Measurements from ENCODE around the gene ADAMTS14.

Gene ADAMTS14

GRCh38 chr10:70694418-70695141 lies 22.3 kb downstream of the ADAMTS14 start:
- no peak for DNase-seq

GRCh38 chr10:70695241-70696030 lies 23.1 kb downstream of the ADAMTS14 start:
- DNase-seq: no peak

- no peak for DNase-seq
Measured at GRCh38 chr10:70698211-70698610, 25.9 kb downstream of the ADAMTS14 start.

- no peak for DNase-seq
Measured at GRCh38 chr10:70699063-70699658, 26.9 kb downstream of the ADAMTS14 start.

GRCh38 chr10:70699659-70700174 lies 27.4 kb downstream of the ADAMTS14 start:
- DNase-seq: no peak

GRCh38 chr10:70702190-70702763 lies 30.0 kb downstream of the ADAMTS14 start:
- DNase-seq: no peak

GRCh38 chr10:70704211-70704610 lies 31.9 kb downstream of the ADAMTS14 start:
- no peak for DNase-seq

GRCh38 chr10:70705121-70705861 lies 33.0 kb downstream of the ADAMTS14 start:
- no peak for DNase-seq

- DNase-seq: no peak
Measured at GRCh38 chr10:70711177-70711576, 38.9 kb downstream of the ADAMTS14 start.

- no peak for DNase-seq
Measured at GRCh38 chr10:70711911-70712310, 39.6 kb downstream of the ADAMTS14 start.

- no peak for DNase-seq
Measured at GRCh38 chr10:70714245-70714644, 41.9 kb downstream of the ADAMTS14 start.

- DNase-seq: no peak
Measured at GRCh38 chr10:70714951-70715350, 42.6 kb downstream of the ADAMTS14 start.

GRCh38 chr10:70715853-70716795 lies 43.8 kb downstream of the ADAMTS14 start:
- DNase-seq: no peak

GRCh38 chr10:70722820-70723424 lies 50.6 kb downstream of the ADAMTS14 start:
- no peak for DNase-seq

- no peak for DNase-seq
Measured at GRCh38 chr10:70723771-70724170, 51.5 kb downstream of the ADAMTS14 start.

- no peak for DNase-seq
Measured at GRCh38 chr10:70726909-70727495, 54.7 kb downstream of the ADAMTS14 start.

- no peak for DNase-seq
Measured at GRCh38 chr10:70728328-70728727, 56.0 kb downstream of the ADAMTS14 start.

GRCh38 chr10:70729763-70730357 lies 57.6 kb downstream of the ADAMTS14 start:
- no peak for DNase-seq

- DNase-seq: no peak
Measured at GRCh38 chr10:70730955-70731354, 58.6 kb downstream of the ADAMTS14 start.

- DNase-seq: no peak
Measured at GRCh38 chr10:70732569-70732968, 60.3 kb downstream of the ADAMTS14 start.

All from activated CD8-positive, alpha-beta memory T cell treated with anti-CD3 and anti-CD28 coated beads, Interleukin-2, amount 50 U/mL, for 48 hours (primary cell).